Mucosa of descending colon (tissue), 3 donors: Measurements from ENCODE around the gene TBC1D14. TPM values are rescaled to one million over a fixed set of nuclear protein-coding genes. Genes with fewer than 3 reads are reported as not detected.
"Not testable (repeated sequence)": the region's sequence is repeated elsewhere in the genome, so short reads cannot be mapped to it uniquely, and the experiment has no call there.

ENCODE experiments used
- ATAC-seq: fragments of 200-7000 bp; cut with Tn5 transposase; one replicate; pipeline ENCODE4 v1.9.1; 2020; ENCODE audit warnings: mild to moderate bottlenecking, moderate library complexity
- DNase-seq, 3 donors: peaks; one replicate each; pipeline ENCODE4 v3.0.0-alpha.2; 2020
- H3K36me3 ChIP-seq: fragments of 200-600 bp; one replicate; pipeline ENCODE4 v1.8.0; 2021; ENCODE audit warnings: low read depth, mild to moderate bottlenecking
- H3K4me1 ChIP-seq: fragments of 200-600 bp; one replicate; pipeline ENCODE4 v1.8.0; 2021; ENCODE audit warnings: low read depth, mild to moderate bottlenecking
- H3K4me3 ChIP-seq: fragments of 200-600 bp; one replicate; pipeline ENCODE4 v1.8.0; 2021; ENCODE audit warnings: mild to moderate bottlenecking
- H3K9me3 ChIP-seq: fragments of 200-600 bp; one replicate; pipeline ENCODE4 v1.8.0; 2021; ENCODE audit warnings: mild to moderate bottlenecking
- intact Hi-C, 2 donors: fragments of 100-400 bp; cut with DNase I in 1 of 2; cut with micrococcal nuclease in 1 of 2; formaldehyde crosslinking; loops; one replicate each; pipeline versions ENCODE4 v1.11.0 to v1.11.1; 2022; cut with DNase I, micrococcal nuclease
- total RNA-seq, 3 donors: library from RNA; stranded (reverse); fragmentation: NEBNext Ultra II Directional in 2 of 3; extraction: Animal tissue kit (Norgen Biotek cat#: 25700) in 2 of 3; gene quantifications; one replicate each; pipeline versions ENCODE4 v1.2.1 to v1.2.4, GENCODE V29; 2021 to 2023
- TF ChIP-seq, protein P1 (sequence below): fragments of 200-600 bp; IDR thresholded peaks from one replicate; pipeline ENCODE4 v1.8.0; 2022; ENCODE audit warnings: antibody characterized with exemption, mild to moderate bottlenecking
- donor health status: DM: no; HTN: no; CAD: no; lungs with moderate emphysema.
- donor health status: DM: no; HTN: no; CAD: no.
- donor health status: DM: no; HTN: yes; CAD: no.

The TBC1D14 gene
- total RNA-seq, 3 donors from 2014 or later, result 51.8 to 70.8 (median 56.2) TPM

DNA sequence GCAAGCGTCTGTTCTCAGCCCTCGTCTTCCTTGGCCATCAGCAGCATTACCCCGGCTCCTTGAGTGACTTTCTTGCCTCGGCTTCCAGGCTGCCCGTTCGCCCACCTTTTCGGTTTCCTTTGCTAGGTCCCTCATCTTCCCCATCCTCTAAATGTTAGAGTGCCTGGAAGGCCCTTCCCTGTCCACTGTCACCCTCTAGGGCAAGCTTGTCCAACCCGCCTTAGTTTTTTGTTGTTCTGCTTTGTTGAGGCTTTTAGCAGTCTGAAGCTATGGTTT is 62.7 kb downstream of the TBC1D14 start:
- Histone ChIP-seq H3K4me3 (no peak overlapping the region), H3K36me3 (no peaks in the 10 kb centered on the region), H3K4me1 (peaks cover 12% of the 10 kb centered on the region), H3K9me3 (no peaks in the 10 kb centered on the region)
- ATAC-seq, result no peak
- DNase-seq, result no peak
- TF ChIP-seq, protein P1, sequence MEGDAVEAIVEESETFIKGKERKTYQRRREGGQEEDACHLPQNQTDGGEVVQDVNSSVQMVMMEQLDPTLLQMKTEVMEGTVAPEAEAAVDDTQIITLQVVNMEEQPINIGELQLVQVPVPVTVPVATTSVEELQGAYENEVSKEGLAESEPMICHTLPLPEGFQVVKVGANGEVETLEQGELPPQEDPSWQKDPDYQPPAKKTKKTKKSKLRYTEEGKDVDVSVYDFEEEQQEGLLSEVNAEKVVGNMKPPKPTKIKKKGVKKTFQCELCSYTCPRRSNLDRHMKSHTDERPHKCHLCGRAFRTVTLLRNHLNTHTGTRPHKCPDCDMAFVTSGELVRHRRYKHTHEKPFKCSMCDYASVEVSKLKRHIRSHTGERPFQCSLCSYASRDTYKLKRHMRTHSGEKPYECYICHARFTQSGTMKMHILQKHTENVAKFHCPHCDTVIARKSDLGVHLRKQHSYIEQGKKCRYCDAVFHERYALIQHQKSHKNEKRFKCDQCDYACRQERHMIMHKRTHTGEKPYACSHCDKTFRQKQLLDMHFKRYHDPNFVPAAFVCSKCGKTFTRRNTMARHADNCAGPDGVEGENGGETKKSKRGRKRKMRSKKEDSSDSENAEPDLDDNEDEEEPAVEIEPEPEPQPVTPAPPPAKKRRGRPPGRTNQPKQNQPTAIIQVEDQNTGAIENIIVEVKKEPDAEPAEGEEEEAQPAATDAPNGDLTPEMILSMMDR, result no peak
- intact Hi-C loops, result loop anchor here (10.0 kb wide), 2 partner anchors 58 to 102 kb away; no protein-coding TSS in a partner anchor

DNA sequence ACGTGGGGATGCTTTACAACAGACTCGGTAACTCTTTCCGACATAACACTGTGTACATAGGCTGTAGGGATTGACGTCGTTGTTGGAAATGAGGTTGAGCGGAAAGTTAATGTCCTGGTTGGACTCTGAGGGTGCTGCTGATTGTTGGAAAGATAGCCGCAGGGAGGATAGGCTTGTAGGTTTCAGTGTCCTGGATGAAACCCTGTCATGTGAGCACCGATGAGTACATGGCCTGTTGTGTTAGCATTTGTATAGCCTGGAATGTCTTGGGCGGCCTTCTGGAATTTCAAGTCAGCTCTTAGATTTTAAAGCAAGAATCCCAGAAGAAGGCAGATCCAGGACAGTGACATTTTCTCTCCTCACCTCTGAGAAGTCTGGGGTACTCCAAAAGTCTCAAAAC is 63.3 kb downstream of the TBC1D14 start:
- intact Hi-C loops, result loop anchor here (10.0 kb wide), 2 partner anchors 58 to 102 kb away; no protein-coding TSS in a partner anchor
- DNase-seq (no peak), ATAC-seq (no peak)
- Histone ChIP-seq H3K9me3 (no peaks in the 10 kb centered on the region), H3K36me3 (no peaks in the 10 kb centered on the region), H3K4me1 (peaks cover 12% of the 10 kb centered on the region), H3K4me3 (no peak overlapping the region)
- TF ChIP-seq, protein P1, result no peak

DNA sequence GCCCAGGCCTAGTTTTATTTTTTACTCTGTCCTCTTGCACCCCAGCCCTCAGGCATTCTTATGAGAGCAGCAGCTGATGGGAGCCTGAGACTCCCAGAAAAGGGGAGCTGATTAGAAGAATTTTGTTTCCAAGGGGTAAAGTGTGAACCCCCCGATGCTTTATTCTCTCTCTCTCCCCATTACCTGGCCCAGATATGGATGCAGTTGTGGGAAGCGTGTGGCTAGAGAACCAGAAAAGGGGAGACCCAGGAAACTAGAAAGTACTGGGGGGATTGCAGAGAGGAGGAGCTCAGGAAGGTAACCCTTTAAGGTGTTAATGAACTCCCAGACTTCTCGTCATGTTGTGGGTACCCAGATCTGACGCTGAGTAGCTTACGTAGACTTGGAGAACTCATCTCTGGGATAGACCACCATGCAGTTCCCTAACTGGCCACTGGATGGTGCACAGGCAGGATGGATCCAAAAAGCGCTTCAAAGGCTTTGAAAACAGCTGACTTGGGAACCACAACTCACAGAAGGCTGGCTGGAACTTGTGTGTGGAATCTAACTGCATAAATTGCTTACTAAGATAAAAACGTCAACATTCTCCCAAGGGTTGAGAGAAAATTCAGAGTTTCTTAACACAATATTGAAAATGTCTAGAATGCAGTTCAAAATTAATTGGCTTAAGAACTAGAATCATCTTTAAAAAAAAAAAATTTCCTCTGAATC is 64.7 kb downstream of the TBC1D14 start:
- intact Hi-C loops, result loop anchor here (10.0 kb wide), 2 partner anchors 59 to 101 kb away; no protein-coding TSS in a partner anchor

DNA sequence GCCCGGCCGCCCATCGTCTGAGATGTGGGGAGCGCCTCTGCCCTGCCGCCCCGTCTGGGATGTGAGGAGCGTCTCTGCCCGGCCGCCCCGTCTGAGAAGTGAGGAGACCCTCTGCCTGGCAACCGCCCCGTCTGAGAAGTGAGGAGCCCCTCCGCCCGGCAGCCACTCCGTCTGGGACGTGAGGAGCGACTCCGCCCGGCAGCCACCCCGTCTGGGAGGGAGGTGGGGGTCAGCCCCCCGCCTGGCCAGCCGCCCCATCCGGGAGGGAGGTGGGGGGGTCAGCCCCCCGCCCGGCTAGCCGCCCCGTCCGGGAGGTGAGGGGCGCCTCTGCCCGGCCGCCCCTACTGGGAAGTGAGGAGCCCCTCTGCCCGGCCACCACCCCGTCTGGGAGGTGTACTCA is 68.2 kb downstream of the TBC1D14 start:
- H3K36me3 ChIP-seq, H3K4me1 ChIP-seq, DNase-seq, H3K9me3 ChIP-seq, H3K4me3 ChIP-seq, ATAC-seq: not testable (repeated sequence)
- intact Hi-C loops, result loop anchor here (10.0 kb wide), 2 partner anchors 63 to 97 kb away; no protein-coding TSS in a partner anchor

More for the DNA sequence above, 64.7 kb downstream of the TBC1D14 start:
- Histone ChIP-seq H3K9me3 (no peaks in the 10 kb centered on the region), H3K36me3 (no peaks in the 10 kb centered on the region), H3K4me1 (peaks cover 12% of the 10 kb centered on the region), H3K4me3 (no peak overlapping the region)
- TF ChIP-seq, protein P1, result peak; percentile 97
- peak; percentile 92 for ATAC-seq
- peak in 2 of 3 donors; percentile 84 to 91 for DNase-seq

DNA sequence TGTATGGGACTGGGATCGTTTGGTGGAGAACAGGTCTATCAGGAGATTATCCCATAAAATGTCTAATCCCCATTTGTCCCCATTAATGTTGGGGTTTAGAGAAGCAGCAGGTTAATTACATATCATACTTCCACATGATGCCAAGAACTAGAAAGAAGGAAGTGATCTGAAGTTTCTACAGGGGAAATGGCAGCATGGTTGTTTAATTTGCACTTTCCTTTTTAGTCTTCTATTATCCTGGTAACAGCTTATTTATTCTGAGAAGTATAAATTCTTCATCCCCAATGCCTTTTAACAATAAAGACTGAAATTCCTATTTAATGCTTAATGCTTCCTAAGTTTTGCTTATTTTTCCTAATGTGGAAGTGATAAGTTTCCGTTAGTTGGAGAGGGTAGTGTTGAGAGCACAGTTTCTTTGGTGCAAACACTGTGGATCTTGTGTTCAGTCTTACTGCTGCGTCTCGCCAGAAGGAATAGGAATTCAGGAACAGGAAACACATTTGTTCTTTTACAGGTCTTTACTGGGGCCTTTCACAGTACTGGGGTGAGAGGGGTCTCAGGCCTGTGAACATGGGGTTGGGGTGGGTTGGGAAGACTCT is 74.0 kb downstream of the TBC1D14 start:
- intact Hi-C loops, result loop anchor here in 1 of 2 donors (10.0 kb wide), 1 partner anchor 79 kb away; the partner anchor contains the start of gene TBC1D14
- peaks cover 30% of the 10 kb centered on the region for H3K4me1 ChIP-seq
- no peak for DNase-seq
- no peak for ATAC-seq
- H3K9me3 ChIP-seq, result no peaks in the 10 kb centered on the region
- H3K36me3 ChIP-seq, result no peaks in the 10 kb centered on the region
- TF ChIP-seq, protein P1, result no peak
- H3K4me3 ChIP-seq, result no peak overlapping the region
